HEK293T (cell line): ENCODE measurements around the gene ZMIZ1.
A peak's percentile ranks its signal among the peaks of the same experiment; 100 is the strongest.

Experiments used
- CTCF ChIA-PET: fragments of 350-600 bp; formaldehyde crosslinking; extraction: SDS; loops from one replicate; lab custom pipeline; 2021; ENCODE audit warnings: antibody characterized with exemption, inconsistent platforms; lab: Yijun Ruan, JAX
- POLR2A ChIA-PET: fragments of 350-600 bp; formaldehyde crosslinking; extraction: SDS; loops from one replicate; lab custom pipeline; 2020; ENCODE audit warnings: antibody characterized with exemption, inconsistent platforms; lab: Yijun Ruan, JAX
- DNase-seq: peaks from one replicate; pipeline ENCODE4 v3.0.0; 2012; ENCODE audit warnings: mixed read lengths; ENCODE audit errors: extremely low spot score
- ARNT ChIP-seq: fragments of 450-650 bp; IDR thresholded peaks from 2 replicates; pipeline ENCODE4 v1.6.1; 2017; ENCODE audit warnings: mild to moderate bottlenecking
- BHLHE40 ChIP-seq: fragments of 450-650 bp; IDR thresholded peaks from 2 replicates; pipeline ENCODE4 v1.6.1; 2016; ENCODE audit warnings: mild to moderate bottlenecking, moderate library complexity, borderline replicate concordance
- CTBP1 ChIP-seq: fragments of 450-650 bp; IDR thresholded peaks from 2 replicates; pipeline ENCODE4 v1.6.1; 2016; ENCODE audit warnings: borderline replicate concordance
- ELF4 ChIP-seq: fragments of 450-650 bp; IDR thresholded peaks from 2 replicates; pipeline ENCODE4 v1.6.1; 2017; ENCODE audit warnings: antibody characterized with exemption
- FOXA1 ChIP-seq: fragments of 450-650 bp; IDR thresholded peaks from 2 replicates; pipeline ENCODE4 v1.6.1; 2016; ENCODE audit warnings: mild to moderate bottlenecking
- FOXK2 ChIP-seq: fragments of 450-650 bp; IDR thresholded peaks from 2 replicates; pipeline ENCODE4 v1.6.1; 2016; ENCODE audit warnings: mild to moderate bottlenecking
- FOXM1 ChIP-seq: fragments of 450-650 bp; IDR thresholded peaks from 2 replicates; pipeline ENCODE4 v1.6.1; 2017; ENCODE audit warnings: mild to moderate bottlenecking, borderline replicate concordance
- HDGF ChIP-seq: fragments of 450-650 bp; IDR thresholded peaks from 2 replicates; pipeline ENCODE4 v1.6.1; 2017; ENCODE audit warnings: antibody characterized with exemption, borderline replicate concordance
- L3MBTL2 ChIP-seq: fragments of 450-650 bp; conservative IDR thresholded peaks from 2 replicates; pipeline ENCODE4 v1.6.1; 2016; ENCODE audit warnings: mild to moderate bottlenecking
- LEF1 ChIP-seq: fragments of 450-650 bp; IDR thresholded peaks from 2 replicates; pipeline ENCODE4 v1.6.1; 2017; ENCODE audit warnings: mild to moderate bottlenecking, borderline replicate concordance
- NFRKB ChIP-seq: fragments of 450-650 bp; IDR thresholded peaks from 2 replicates; pipeline ENCODE4 v1.6.1; 2016; ENCODE audit warnings: mild to moderate bottlenecking, moderate library complexity
- PKNOX1 ChIP-seq: fragments of 450-650 bp; IDR thresholded peaks from 2 replicates; pipeline ENCODE4 v1.6.1; 2016
- SP1 ChIP-seq: fragments of 450-650 bp; IDR thresholded peaks from 2 replicates; pipeline ENCODE4 v1.6.1; 2017
- SUZ12 ChIP-seq: fragments of 450-650 bp; IDR thresholded peaks from 2 replicates; pipeline ENCODE4 v1.6.1; 2016; ENCODE audit warnings: mild to moderate bottlenecking
- TARDBP ChIP-seq: fragments of 450-650 bp; IDR thresholded peaks from 2 replicates; pipeline ENCODE4 v1.6.1; 2016
- ZNF384 ChIP-seq: fragments of 450-650 bp; IDR thresholded peaks from 2 replicates; pipeline ENCODE4 v1.6.1; 2016

Gene ZMIZ1

GRCh38 chr10:79242620-79243152 is 173.9 kb downstream of the ZMIZ1 start:
- ChIA-PET POLR2A (interaction anchor here (0.8 to 2.1 kb wide), 3 partner anchors 9 to 26 kb away, joined by 4 to 7 read pairs (median 5); no protein-coding TSS in a partner anchor), CTCF (no interaction called here)
- TF ChIP-seq SP1 (no peak), ARNT (0 out of 2 replicates have a peak, but pooled peaks have one; percentile 30), L3MBTL2 (peak; percentile 74)

GRCh38 chr10:79243181-79244067 is 174.7 kb downstream of the ZMIZ1 start:
- TF ChIP-seq SP1 (no peak), L3MBTL2 (peak; percentile 68)
- ChIA-PET POLR2A (interaction anchor here (0.8 to 2.1 kb wide), 3 partner anchors 8 to 25 kb away, joined by 4 to 7 read pairs (median 5); no protein-coding TSS in a partner anchor), CTCF (no interaction called here)
- DNase-seq: peak; percentile 73

More at GRCh38 chr10:79242620-79243152, 173.9 kb downstream of the ZMIZ1 start:
- DNase-seq: peak; percentile 82

- peak; percentile 19 for DNase-seq
- TF ChIP-seq TARDBP (no peak), PKNOX1 (no peak), L3MBTL2 (0 out of 2 replicates have a peak, but pooled peaks have one; percentile 29), FOXK2 (no peak), LEF1 (no peak)
- ChIA-PET CTCF (no interaction called here), POLR2A (no interaction called here)
These were observed 175.3 kb downstream of the ZMIZ1 start for GRCh38 chr10:79244068-79244442.

GRCh38 chr10:79244841-79245504 is 176.2 kb downstream of the ZMIZ1 start:
- ChIA-PET POLR2A (interaction anchor here (1.5 kb wide), 1 partner anchor 9 kb away, joined by 3 read pairs; no protein-coding TSS in a partner anchor), CTCF (no interaction called here)
- DNase-seq: no peak

GRCh38 chr10:79245539-79246208 is 176.9 kb downstream of the ZMIZ1 start:
- POLR2A ChIA-PET: interaction anchor here (1.5 kb wide), 1 partner anchor 9 kb away, joined by 3 read pairs; no protein-coding TSS in a partner anchor
- DNase-seq: no peak
- TF ChIP-seq BHLHE40 (no peak), L3MBTL2 (no peak), PKNOX1 (no peak), HDGF (no peak), FOXA1 (no peak), CTBP1 (no peak), TARDBP (no peak), SUZ12 (no peak), ELF4 (no peak), FOXM1 (no peak), FOXK2 (no peak), ZNF384 (no peak), ARNT (no peak), LEF1 (no peak)
- CTCF ChIA-PET: no interaction called here

More at GRCh38 chr10:79244841-79245504, 176.2 kb downstream of the ZMIZ1 start:
- no peak for TF ChIP-seq SUZ12
- no peak for TF ChIP-seq ELF4
- TF ChIP-seq CTBP1: no peak
- no peak for TF ChIP-seq ARNT
- no peak for TF ChIP-seq FOXK2
- no peak for TF ChIP-seq FOXM1
- TF ChIP-seq SP1: no peak
- no peak for TF ChIP-seq TARDBP
- no peak for TF ChIP-seq LEF1
- no peak for TF ChIP-seq ZNF384
- no peak for TF ChIP-seq BHLHE40
- TF ChIP-seq HDGF: no peak
- TF ChIP-seq L3MBTL2: no peak
- TF ChIP-seq FOXA1: no peak
- no peak for TF ChIP-seq PKNOX1
- TF ChIP-seq NFRKB: no peak

- ChIA-PET POLR2A (no interaction called here), CTCF (no interaction called here)
- TF ChIP-seq ZNF384 (no peak), FOXA1 (no peak), FOXK2 (no peak), HDGF (no peak), CTBP1 (no peak), BHLHE40 (no peak), SUZ12 (no peak), ELF4 (no peak), TARDBP (no peak), PKNOX1 (no peak), L3MBTL2 (no peak)
- no peak for DNase-seq
These were observed 177.4 kb downstream of the ZMIZ1 start for GRCh38 chr10:79246209-79246581.
